T47D (cell line): ENCODE measurements around the gene RASAL2.
A peak's percentile ranks its signal among the peaks of the same experiment; 100 is the strongest.

Experiments used
- DNase-seq, 2 experiments: peaks; one replicate each; pipeline versions ENCODE4 v3.0.0 to v3.0.0-alpha.2; 2011 to 2012; ENCODE audit warnings: low read depth in 1 of 2, low spot score in 1 of 2
- JUND ChIP-seq: IDR thresholded peaks from 2 replicates; pipeline ENCODE4 v1.6.1; 2012; ENCODE audit warnings: low read depth
- in situ Hi-C: cut with HindIII; loops from 2 replicates; pipeline ENCODE4 v1.10.0; 2016; ENCODE audit warnings: low sequenced_read_pairs, low pct_unique_long_range_greater_than_20kb

Gene RASAL2

DNA sequence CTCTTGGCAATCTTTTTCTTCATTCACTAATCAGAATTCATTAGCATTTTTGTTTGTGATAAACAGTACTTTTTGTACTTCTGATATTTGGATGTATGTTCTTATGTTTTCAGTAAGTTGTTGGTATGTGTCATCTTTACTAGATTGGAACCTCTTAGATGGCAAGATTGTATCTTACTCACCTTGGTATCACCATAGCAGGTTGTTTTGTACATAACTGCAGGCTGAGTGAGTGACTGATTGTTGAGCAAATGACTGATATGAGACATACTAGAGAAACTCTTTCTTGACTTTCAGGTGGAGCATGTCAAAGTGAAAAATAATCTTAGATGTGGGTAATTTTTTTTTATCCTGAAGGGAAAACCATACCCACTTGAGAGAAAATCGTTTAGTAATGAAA, 229.2 kb downstream of the RASAL2 start:
- DNase-seq: no peak
- TF ChIP-seq JUND: no peak
- in situ Hi-C loops: no loop called here

DNA sequence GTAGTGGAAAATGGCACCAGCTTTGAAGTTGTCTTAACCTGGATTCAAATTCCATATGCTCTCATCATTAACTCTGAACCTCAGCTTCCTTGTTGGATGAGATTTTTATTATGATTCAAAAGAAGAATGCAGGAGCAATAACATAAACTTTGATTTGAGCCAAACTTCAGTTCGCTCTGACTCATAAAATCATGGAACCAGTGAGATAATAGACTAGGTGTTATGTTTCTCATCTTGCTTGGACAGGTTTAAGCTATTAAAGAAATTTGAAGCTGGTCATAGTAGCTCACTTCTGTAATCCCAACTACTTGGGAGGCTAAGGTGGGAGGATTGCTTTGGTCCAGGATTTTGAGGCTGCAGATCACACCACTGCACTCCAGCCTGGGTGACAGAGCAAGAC, 230.1 kb downstream of the RASAL2 start:
- no peak for DNase-seq
- in situ Hi-C loops: no loop called here
- no peak for TF ChIP-seq JUND

DNA sequence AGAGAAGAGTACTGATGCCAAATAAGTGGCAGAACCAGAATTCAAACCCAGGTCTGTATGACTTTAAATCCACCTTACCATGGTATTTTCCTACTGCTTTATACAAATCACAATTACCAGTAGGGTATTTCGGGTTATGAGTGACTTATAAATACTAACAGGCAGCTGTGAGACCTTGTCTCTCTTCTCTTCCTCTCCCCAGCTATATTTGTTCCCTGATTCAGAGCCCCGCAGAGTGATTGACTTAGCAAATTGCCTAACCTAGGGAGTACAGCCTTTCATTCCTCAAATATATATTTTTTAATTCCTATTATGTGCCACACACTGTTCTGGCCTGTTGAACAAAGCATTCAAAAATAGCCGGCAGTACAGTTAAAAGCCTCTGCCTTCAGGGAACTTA, 234.8 kb downstream of the RASAL2 start:
- no peak for TF ChIP-seq JUND
- in situ Hi-C loops: no loop called here
- no peak for DNase-seq

GRCh38 chr1:178330153-178330552, 236.2 kb downstream of the RASAL2 start:
- no peak for DNase-seq

DNA sequence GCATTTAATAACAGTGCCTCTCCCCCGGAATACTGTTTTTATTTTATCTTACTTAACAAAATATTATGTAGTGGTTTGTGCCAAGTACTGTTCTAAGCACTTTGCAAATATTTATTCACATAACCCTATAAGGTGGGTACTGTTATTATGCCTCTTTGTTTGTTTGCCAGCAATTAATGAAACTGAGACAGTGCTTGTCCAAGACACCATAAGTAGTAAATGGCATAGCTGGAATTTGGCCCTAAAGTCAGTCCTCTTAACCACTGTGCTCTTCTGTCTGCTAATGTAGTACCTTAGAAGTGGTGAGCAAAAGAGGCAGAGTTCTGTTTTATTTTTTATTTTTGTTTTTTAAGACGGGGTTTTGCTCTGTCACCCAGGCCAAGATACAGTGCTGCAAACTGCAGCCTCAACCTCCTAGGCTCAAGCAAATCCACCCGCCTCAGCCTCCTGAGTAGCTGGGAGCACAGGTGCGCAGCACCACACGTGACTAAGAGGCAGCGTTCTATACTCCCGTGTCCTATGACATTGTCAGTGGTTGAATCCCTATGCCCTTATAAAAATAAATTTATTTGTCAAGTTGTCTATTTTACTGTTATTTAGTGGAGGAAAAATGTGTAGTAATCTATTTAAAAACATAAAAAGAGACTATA, 237.1 kb downstream of the RASAL2 start:
- DNase-seq: no peak
- no peak for TF ChIP-seq JUND

More at GRCh38 chr1:178330153-178330552, 236.2 kb downstream of the RASAL2 start:
- in situ Hi-C loops: no loop called here
- TF ChIP-seq JUND: no peak

DNA sequence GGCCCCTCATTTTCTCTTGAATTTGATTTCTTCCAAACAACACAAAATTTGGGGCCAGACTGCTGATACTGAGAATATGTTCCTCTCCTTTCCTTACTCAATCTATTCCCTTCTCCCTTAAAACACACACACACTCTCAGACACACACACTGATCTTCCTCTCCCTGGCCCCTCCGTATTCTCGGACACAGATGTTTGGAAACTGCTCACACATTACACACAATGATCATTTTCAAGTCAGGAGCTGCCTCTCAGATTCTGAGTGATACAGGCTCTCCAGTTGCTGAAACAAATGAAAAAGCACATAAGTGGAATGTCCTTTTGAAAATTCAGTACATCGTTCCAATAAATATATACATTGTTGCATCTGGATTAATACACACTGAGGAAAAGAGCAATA, 241.5 kb downstream of the RASAL2 start:
- no peak for DNase-seq
- in situ Hi-C loops: no loop called here
- TF ChIP-seq JUND: no peak

More for the DNA sequence above, 237.1 kb downstream of the RASAL2 start:
- in situ Hi-C loops: no loop called here

- peak in 1 of 2 experiments; percentile 64 for DNase-seq
- no peak for TF ChIP-seq JUND
- in situ Hi-C loops: no loop called here
Observed at GRCh38 chr1:178337091-178337706, 243.3 kb downstream of the RASAL2 start.

DNA sequence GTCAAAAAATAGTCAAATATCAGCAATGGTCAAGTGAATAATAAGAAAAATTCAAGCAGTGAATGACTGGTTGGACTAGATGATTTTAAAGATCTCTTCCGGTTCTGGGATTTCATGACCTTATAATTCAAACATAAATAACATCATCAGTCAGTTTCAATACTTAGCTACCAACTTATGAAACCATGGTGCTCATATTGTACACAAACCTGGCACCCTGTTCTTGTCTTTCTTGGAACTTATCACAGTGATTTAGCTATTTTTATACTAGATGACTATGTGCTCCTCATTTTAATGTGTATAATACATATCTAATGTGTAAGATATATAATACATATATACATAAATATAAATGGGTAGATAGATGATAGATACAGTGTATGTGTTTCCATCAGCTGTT, 245.9 kb downstream of the RASAL2 start:
- no peak for DNase-seq
- in situ Hi-C loops: no loop called here
- TF ChIP-seq JUND: no peak

GRCh38 chr1:178341261-178341956, 247.5 kb downstream of the RASAL2 start:
- TF ChIP-seq JUND: peak; percentile 55; the same call in 1 of the 2 replicates
- in situ Hi-C loops: no loop called here
- DNase-seq: peak; percentile 44 to 97

DNA sequence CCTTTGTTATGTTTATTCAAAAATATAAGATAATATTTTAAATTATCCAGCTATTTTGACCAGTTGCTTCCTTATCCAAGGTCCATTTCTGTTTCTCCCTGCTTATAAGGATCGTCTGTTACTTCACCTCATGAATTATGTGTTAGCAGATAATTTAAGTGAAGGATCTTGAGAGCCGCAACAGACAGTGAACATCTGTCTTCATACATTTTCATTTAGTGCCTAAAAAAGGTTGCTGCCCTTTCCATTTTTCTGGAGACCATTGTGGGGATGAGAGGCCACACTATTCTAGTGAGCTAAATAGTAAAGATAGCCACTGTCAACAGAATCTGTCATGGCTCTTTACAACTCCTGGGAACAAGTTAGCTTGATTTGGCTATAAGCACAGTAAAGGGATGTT, 248.8 kb downstream of the RASAL2 start:
- DNase-seq: no peak
- in situ Hi-C loops: no loop called here
- no peak for TF ChIP-seq JUND

GRCh38 chr1:178344513-178345091, 250.7 kb downstream of the RASAL2 start:
- no peak for TF ChIP-seq JUND
- in situ Hi-C loops: no loop called here
- DNase-seq: peak in 1 of 2 experiments; percentile 82

DNA sequence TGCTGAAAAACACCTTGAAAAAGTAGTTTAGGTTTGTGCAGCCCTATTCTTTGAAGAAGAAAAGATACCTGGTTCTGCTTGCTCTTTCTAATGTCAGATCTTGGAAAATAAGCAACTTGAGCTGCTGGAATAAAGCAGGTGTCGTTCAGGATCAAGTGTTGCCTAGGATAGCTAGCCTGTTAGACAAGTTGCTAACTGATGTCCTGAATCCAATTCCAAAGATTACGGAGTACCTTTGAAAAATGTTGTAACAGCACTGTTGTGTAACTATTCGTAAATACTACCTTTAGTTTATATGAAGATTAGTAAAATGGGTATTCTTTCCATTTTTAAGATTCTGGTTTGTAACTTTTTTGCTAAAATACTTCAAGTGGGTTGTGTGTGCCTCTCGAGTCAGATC, 251.3 kb downstream of the RASAL2 start:
- in situ Hi-C loops: no loop called here
- TF ChIP-seq JUND: no peak
- DNase-seq: no peak

- TF ChIP-seq JUND: no peak
- DNase-seq: no peak
- in situ Hi-C loops: no loop called here
Observed at GRCh38 chr1:178345807-178346206, 251.9 kb downstream of the RASAL2 start.
